Coronary artery (tissue), 2 donors: ENCODE data around the gene SYTL1.

Experiments
- DNase-seq: peaks from one replicate; pipeline ENCODE4 v3.0.0-alpha.2; 2017; ENCODE audit warnings: low spot score
- H3K27ac ChIP-seq, 2 donors: fragments of 200-600 bp; sonication (generic); one replicate each; pipeline ENCODE4 v1.5.1; 2016 to 2019
- H3K4me3 ChIP-seq: fragments of 200-600 bp; sonication (generic); 2 replicates; pipeline ENCODE4 v1.5.1; 2016; ENCODE audit warnings: mild to moderate bottlenecking, moderate library complexity
- TF ChIP-seq, protein P1 (sequence below): fragments of 200-600 bp; sonication (generic); IDR thresholded peaks from one replicate; pipeline ENCODE4 v1.5.1; 2019; ENCODE audit warnings: antibody characterized with exemption

The SYTL1 gene

DNA sequence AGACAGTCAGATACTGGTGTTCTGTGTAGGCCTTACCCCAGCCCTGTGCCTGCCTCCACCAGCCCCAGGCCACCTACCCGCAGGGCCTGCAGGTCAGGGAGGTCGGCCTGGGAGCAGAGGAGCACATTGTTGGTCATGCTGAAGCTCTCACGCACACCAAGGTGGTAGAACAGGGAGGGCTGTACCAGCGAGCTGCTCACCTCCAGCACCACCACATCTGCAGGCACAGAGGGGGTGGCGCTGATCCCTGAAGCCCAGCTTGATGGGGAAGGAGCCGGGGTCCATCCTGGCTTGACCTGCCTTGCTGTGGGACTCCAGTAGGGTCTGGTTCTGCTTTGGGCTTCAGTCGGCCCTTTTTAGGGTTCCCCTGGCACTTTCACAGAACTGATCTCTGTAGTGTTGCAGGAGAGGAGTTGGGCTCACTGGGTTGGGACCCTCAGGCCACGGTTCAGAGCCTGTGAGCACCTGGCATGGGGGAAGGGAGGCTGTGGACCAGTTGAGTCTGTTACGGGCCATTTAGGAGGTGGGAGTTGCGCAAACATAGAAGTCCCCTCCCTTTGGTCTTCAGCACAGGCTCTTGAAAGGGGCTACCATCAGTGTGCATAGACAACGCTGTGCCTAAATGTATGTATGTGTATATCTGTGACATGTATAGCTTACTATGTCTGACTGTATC lies 23.0 kb downstream of the SYTL1 start:
- DNase-seq, result peak; percentile 74
- Histone ChIP-seq H3K27ac (peak overlapping the region; percentile 99), H3K4me3 (peak overlapping the region; percentile 90)
- TF ChIP-seq, protein P1, sequence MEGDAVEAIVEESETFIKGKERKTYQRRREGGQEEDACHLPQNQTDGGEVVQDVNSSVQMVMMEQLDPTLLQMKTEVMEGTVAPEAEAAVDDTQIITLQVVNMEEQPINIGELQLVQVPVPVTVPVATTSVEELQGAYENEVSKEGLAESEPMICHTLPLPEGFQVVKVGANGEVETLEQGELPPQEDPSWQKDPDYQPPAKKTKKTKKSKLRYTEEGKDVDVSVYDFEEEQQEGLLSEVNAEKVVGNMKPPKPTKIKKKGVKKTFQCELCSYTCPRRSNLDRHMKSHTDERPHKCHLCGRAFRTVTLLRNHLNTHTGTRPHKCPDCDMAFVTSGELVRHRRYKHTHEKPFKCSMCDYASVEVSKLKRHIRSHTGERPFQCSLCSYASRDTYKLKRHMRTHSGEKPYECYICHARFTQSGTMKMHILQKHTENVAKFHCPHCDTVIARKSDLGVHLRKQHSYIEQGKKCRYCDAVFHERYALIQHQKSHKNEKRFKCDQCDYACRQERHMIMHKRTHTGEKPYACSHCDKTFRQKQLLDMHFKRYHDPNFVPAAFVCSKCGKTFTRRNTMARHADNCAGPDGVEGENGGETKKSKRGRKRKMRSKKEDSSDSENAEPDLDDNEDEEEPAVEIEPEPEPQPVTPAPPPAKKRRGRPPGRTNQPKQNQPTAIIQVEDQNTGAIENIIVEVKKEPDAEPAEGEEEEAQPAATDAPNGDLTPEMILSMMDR, result no peak

DNA sequence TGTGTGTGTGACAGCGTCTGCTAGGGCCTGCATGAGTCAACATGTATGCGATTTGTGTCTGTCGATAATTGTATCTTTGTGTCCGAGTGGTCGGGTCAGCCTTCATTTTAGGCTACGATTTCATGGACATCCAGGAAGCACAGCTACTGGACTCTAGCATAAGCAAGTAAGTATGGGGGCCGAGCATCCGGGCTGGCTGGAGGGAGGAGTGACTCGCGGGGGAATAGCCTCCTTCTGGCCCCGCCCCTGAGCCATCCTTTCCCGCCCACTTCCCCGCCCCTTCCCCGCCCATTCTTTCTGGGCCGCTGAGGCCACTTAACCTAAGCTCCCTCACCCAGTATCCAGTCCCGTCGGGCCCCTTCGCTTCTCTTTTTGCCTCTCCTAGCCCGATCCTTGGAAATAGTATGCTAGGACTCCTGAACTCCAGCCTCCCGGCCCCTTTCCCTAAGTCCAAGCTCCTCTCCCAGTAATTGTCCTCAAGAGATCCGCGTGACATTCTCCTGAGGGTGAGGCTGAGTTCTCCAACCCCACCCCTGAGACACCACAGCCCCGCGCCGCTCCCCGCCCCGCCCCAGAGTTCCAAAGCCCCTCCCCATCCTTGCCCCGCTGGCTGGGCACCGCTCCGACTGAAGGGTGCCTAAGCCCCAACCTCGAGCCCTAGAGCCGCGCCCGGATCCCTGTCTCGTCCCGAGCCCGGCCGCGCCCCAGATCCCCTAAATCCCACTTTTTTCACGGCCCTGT lies 23.7 kb downstream of the SYTL1 start:
- peak overlapping the region; percentile 90 for H3K4me3 ChIP-seq
- DNase-seq, result peak; percentile 95
- TF ChIP-seq, protein P1, result no peak
- peak overlapping the region; percentile 99 for H3K27ac ChIP-seq

DNA sequence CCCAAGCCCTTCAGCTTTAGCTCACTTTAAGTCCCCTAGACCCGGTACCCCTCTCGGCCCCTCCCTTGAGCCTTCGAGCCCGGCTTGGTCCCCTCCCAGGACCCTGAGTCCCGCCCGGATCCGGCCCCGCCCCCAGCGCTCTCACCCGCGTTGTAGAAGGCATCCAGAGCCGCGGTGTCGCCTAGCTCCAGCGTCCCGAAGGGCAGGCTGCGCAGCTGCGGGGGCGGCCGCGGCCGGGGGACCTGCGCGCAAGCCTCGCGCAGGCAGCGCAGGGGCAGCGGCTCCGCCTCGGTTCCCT lies 24.2 kb downstream of the SYTL1 start:
- DNase-seq, result peak; percentile 94
- peak overlapping the region; percentile 90 for H3K4me3 ChIP-seq
- H3K27ac ChIP-seq, result peak overlapping the region; percentile 99
- TF ChIP-seq, protein P1, result no peak

DNA sequence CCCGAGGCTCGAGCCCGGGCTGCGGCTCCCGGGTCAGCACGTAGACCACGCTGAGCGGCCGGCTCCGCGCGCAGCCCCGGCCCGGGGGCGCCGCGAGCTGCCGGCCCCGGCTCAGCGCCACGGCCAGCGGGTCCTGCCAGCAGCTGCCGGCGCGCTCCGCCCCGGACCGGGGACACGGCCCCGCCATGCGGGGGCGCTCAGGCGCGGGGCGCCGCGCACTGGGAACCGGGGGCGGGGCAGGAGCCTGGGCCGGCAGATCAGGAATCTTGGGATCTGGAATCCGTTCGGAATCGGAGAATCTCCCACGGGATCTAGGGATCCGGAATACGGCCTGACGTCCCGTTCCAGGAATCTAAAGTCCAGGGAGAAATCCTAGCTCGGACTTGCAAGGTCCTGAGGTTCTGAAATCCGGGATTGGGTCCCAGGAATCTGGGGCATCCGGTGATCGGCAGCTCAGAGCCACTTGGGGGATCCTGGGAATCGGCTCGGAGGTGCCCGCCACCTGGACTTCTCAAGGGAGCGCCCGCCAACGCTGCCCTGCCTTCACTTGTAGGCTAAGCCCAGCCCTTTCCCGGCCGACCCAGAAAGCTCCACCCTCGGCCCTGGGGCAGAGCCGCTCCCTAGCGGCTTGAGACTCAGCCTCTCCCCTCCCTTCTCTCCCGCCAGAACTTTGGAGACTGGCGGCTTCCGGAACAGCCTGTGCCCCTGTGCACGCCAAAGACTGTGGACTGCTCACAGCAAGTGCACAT lies 24.8 kb downstream of the SYTL1 start, which contains the start of gene MAP3K6:
Gene MAP3K6, minus strand, starts transcription at position 551 of the 749 bp plus-strand sequence. Its CDS starts 364 bp downstream, at position 187.
- DNase-seq, result peak; percentile 96
- Histone ChIP-seq H3K4me3 (peak within 1 kb of the TSS; percentile 90), H3K27ac (peak within 1 kb of the TSS; percentile 99)
- TF ChIP-seq, protein P1, result no peak

DNA sequence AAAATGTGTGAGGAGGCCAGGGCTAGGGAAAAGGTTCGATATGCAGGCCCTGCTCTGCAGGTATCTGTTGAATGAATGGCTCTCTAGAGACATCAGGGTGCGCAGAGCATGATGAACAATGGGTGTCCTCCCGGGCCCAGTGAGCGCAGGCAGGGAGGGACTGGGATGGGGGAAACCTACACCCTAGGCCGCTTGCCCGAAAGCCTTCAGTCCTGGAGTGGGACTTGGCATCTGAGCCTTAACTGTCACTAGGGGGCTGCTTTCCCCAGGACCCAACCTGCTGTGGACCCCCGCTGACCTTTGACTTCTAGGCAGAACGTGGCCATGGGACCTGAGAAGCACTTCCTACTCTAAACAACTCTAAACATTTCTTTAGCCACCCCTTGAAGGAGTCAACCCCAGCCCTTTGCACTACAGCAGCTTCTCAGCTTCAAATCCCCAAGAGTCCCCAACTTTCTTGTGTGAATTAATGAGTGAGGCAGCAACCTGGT lies 25.4 kb downstream of the SYTL1 start:
- H3K4me3 ChIP-seq, result peak overlapping the region; percentile 90
- DNase-seq, result no peak
- peak overlapping the region; percentile 99 for H3K27ac ChIP-seq
- TF ChIP-seq, protein P1, result no peak

DNA sequence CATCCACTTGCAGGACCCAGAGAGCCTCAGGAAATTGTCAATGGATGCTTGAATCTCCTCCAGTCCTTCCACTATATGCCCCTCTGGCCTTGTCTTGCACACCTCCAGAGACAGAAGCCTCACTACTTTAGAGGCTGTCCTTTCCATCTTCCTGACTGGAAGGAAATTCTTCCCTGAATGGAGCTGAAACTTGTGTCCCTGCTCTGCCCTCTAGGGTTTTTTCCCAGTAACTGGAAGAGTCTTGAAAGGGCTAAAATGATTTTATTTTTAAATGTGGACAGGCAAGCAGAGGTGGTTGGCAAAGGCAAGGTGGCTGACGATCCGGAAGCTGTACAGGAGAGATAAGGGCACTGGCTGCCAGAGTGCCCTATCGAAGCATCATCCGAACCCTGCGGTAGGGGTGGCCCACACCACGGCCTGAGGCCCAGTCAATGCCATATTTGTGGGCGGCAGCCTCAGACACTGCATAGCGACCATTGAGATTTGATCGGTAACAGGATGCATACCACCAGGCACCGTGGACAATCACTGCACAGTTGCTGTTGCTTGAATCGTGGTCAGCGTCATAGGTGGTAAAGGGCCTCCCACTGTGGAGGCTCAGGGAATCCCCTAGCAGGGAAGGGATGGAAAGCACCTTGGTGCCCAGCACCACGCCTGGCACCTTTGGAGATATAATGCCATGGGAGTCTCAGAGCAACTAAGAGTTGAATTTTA lies 27.2 kb downstream of the SYTL1 start:
- DNase-seq, result no peak
- H3K4me3 ChIP-seq, result no peak overlapping the region
- TF ChIP-seq, protein P1, result no peak
- peak overlapping the region; percentile 14 to 33 for H3K27ac ChIP-seq
